Renal cortex interstitium (tissue), 11 donors: ENCODE measurements around the gene SKAP1. TPM values are rescaled to one million over a fixed set of nuclear protein-coding genes. Genes with fewer than 3 reads are reported as not detected.

Experiments
- DNase-seq, 11 donors: peaks; one replicate each; pipeline ENCODE4 v3.0.0-alpha.2; 2013; ENCODE audit warnings: low read depth in 9 of 11, low spot score in 4 of 11; ENCODE audit errors: extremely low read depth in 1 of 11
- polyA plus RNA-seq, 3 donors: library from polyadenylated mRNA; unstranded; fragments of 120-200 nt; gene quantifications; one replicate each; pipeline ENCODE4 v1.2.1, GENCODE V29; 2013; ENCODE audit not compliant: insufficient read length in 3 of 3

Gene SKAP1
- polyA plus RNA-seq, 3 donors, result 8.5 to 12.3 (median 10.6) TPM

GRCh38 chr17:48175692-48176470 is 254.1 kb downstream of the SKAP1 start:
- DNase-seq, result no peak

- no peak for DNase-seq
Observed at GRCh38 chr17:48174833-48175523, 255.0 kb downstream of the SKAP1 start.

- DNase-seq, result no peak
Observed at GRCh38 chr17:48173191-48173984, 256.6 kb downstream of the SKAP1 start.

- DNase-seq, result no peak
Observed at GRCh38 chr17:48169926-48170325, 260.1 kb downstream of the SKAP1 start.

- no peak for DNase-seq
Observed at GRCh38 chr17:48163809-48164208, 266.2 kb downstream of the SKAP1 start.

GRCh38 chr17:48162946-48163506 is 267.0 kb downstream of the SKAP1 start:
- DNase-seq, result no peak

GRCh38 chr17:48162306-48162934 is 267.6 kb downstream of the SKAP1 start:
- DNase-seq, result no peak

GRCh38 chr17:48161127-48161905 is 268.7 kb downstream of the SKAP1 start:
- DNase-seq, result no peak

- DNase-seq, result no peak
Observed at GRCh38 chr17:48160177-48161081, 269.6 kb downstream of the SKAP1 start.

- no peak for DNase-seq
Observed at GRCh38 chr17:48159232-48159631, 270.8 kb downstream of the SKAP1 start.

GRCh38 chr17:48155889-48156611 is 274.0 kb downstream of the SKAP1 start:
- no peak for DNase-seq

- DNase-seq, result peak in 2 of 11 donors; percentile 45 to 54
Observed at GRCh38 chr17:48153691-48154358, 276.2 kb downstream of the SKAP1 start.

GRCh38 chr17:48152289-48152688 is 277.7 kb downstream of the SKAP1 start:
- no peak for DNase-seq

- no peak for DNase-seq
Observed at GRCh38 chr17:48151220-48151619, 278.8 kb downstream of the SKAP1 start.

GRCh38 chr17:48150597-48151001 is 279.4 kb downstream of the SKAP1 start:
- DNase-seq, result no peak

GRCh38 chr17:48149787-48150463 is 280.1 kb downstream of the SKAP1 start:
- no peak for DNase-seq
